Right ventricle myocardium superior (tissue), 1 donor: ENCODE data around the gene DHRS3. TPM values are rescaled to one million over a fixed set of nuclear protein-coding genes. Genes with fewer than 3 reads are reported as not detected.
"Not testable (repeated sequence)": the region's sequence is repeated elsewhere in the genome, so short reads cannot be mapped to it uniquely, and the experiment has no call there.

Experiments used
- ATAC-seq: fragments of 200-7000 bp; cut with Tn5 transposase; one replicate; pipeline ENCODE4 v1.9.1; 2020; ENCODE audit warnings: mild to moderate bottlenecking; ENCODE audit not compliant: poor library complexity
- DNase-seq: peaks from one replicate; pipeline ENCODE4 v3.0.0-alpha.2; 2020
- intact Hi-C: fragments of 100-400 bp; cut with DNase I; formaldehyde crosslinking; loops from one replicate; pipeline ENCODE4 v1.11.2; 2022
- total RNA-seq: library from RNA; stranded (reverse); fragmentation: NEBNext Ultra II Directional; extraction: Animal tissue kit (Norgen Biotek cat#: 25700); gene quantifications from one replicate; pipeline ENCODE4 v1.2.1, GENCODE V29; 2021
- donor health status: DM: no; HTN: yes; CAD: no; lungs with severe emphysema.

The DHRS3 gene
- total RNA-seq, 1 donor from 2014 or later = 84.7 TPM

DNA sequence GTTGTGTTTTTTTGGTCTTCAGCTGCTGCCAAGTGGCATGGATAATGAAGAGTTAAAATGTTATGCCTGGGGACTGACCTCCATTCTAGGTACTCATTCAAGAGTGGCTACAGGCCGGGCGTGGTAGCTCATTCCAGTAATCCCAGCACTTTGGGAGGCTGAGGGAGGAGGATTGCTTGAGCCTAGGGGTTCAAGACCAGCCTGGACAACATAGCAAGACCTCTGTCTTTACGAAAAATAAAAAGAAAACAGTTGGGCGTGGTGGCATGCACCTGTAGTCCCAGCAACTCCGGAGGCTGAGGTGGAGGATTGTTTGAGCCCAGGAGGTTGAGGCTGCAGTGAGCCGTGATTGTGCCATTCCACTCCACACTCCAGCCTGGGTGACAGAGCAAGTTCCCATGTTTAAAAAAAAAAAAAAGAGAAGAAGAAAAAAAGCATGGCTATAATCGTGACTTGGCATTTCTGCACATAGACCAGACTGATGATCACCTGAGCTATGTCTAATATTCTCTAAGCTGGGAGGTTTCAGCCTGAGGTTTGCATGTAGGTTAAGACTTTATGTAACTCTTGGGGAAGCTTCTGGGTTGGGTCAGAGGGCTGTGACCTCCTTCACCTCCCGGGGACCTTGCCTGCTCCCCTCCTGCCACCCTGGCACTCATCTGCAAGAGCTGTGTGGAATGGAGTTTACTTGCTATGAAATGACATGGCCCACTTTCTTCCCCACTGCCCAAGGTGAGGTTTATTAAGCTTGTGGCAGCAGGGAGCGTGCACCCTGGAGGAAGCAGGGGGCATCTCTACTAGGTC is 51.3 kb downstream of the DHRS3 start:
- intact Hi-C loops = no loop called here
- no peak for DNase-seq
- ATAC-seq = no peak

DNA sequence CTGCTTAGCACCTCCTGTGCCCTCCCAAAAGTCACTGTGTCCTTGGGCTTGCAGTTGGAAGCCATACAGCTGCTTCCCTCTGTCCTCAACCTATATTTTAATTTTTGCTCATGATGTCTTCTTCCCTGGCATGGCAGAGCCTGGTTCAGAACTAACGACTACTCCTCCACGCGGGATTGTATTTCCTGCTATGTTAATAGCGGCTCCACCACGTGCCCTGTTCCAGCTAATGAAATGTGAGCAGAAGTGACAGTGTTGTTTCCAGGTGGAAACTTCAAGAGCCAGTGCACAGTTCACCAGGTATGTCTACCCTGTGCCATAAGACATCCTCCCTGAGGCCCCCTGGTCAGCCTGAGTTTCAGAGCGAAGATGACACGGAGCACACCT is 52.1 kb downstream of the DHRS3 start:
- no peak for DNase-seq
- intact Hi-C loops = no loop called here
- ATAC-seq = peak; percentile 41

DNA sequence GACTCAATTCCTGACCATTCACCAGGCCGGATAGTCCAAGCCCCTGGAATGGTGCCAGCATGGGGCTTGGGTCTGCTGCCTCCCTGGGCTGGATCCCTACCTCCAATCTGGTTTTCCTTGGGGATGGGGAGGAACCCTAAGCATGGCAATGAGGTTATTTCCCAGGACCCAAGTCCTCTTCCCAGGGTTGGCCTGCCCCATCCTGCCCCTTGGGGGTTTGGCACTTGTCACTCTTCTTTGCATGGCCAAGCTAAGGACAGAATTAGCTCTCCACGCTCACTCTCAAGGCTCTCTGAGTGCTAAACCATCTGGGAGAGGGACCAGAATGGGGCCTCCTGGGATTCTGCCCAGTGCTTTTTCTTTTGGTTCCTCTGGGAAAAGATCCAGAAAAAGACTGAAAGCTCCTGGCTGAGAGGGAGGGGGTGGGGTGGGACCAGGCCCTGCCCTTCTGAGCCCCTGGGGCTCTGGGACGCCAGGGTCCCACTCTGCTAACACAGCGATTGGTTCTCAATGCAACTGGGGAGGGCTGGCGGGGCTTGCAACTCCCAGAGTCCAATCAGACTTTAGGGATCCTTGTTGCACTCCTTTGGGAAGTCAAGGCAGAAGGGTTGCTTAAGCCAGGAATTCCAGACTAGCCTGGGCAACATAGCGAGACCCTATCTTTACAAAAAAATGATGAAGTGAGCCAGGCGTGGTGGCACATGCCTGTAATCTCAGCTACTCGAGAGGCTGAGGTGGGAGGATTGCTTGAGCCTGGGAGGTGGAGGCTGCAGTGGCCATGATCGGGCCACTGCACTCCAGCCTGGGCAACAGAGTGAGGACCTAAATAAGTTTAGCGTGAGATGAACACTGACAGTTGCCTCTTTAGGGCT is 52.7 kb downstream of the DHRS3 start:
- DNase-seq (no peak), ATAC-seq (peak; percentile 79)
- intact Hi-C loops = no loop called here

DNA sequence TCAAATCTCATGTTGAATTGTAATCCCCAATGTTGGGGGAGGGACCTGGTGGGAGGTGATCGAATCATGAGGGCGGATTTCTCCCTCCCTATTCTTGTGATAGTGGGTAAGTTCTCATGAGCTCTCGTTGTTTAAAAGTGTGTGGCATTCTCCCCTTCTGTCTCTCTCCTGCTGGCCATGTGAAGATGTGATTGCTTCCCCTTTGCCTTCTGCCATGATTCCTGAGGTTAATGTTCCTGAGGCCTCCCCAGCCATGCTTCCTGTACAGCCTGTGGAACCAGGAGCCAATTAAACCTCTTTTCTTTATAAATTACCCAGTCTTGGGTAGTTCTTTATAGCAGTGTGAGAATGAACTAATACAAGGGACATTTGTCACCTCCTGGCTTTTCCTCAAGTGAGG is 53.8 kb downstream of the DHRS3 start:
- intact Hi-C loops, ATAC-seq, DNase-seq: not testable (repeated sequence)

- ATAC-seq = no peak
- DNase-seq = no peak
- intact Hi-C loops = no loop called here
Measured at GRCh38 chr1:12562955-12563576, 54.9 kb downstream of the DHRS3 start.

DNA sequence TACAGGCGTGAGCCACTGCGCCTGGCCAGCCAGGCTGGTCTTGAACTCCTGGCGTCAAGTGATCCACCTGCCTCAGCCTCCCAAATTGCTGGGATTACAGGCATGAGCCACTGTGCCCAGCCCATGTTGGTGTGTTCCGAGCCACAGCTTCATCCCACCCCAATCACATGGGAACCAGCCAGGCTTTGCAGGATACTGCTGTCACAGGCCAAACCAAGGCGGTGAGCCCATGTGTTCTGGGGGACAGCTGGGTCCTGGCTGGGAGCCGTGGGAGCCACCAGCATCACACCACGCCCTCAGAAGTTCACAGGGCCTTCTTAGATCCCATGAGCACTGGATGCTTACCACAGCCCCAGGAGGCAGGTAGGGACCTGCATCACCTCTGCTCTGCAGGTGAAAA is 56.9 kb downstream of the DHRS3 start:
- intact Hi-C loops = no loop called here
- DNase-seq (no peak), ATAC-seq (no peak)

DNA sequence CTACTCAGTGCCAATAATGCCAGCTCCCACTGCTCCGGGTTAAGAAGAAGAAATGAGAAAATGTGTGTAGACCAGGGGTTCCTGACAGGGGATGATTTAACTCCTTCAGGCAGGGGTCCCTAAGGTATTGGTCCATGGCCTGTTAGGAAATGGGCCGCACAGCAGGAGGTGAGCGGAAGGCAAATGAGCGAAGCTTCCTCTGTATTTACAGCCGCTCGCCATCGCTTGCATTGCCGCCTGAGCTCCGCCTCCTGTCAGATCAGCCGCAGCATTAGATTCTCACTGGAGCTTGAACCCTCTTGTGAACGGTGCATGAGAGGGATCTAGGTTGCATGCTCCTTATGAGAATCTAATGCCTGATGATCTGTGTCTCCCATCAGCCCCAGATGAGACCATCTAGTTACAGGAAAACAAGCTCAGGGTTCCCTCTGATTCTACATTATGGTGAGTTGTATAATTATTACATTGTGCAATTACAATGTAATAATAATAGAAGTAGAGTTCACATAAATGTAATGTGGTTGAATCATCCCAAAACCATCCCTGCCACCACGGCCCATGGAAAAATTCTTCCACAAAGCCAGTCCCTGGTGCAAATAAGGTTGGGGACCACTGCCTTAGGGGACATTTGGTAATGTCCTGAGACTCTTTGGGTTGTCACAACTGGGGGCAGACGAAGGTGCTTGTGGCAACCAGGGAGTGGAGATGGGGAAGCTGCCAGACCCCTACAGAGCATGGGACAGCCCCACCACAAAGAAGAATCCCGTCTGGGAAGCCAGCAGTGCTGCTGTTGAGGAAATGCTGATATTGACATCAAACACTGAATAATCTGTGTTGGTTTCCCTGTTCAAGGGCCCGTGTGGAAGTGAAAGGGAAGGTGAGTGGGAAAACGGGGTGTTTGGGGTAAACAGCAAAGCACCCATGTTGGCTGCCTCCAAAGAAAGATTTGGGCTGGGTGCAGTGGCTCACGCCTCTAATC is 60.8 kb downstream of the DHRS3 start:
- no peak for ATAC-seq
- intact Hi-C loops = no loop called here
- DNase-seq = no peak

- intact Hi-C loops = no loop called here
- DNase-seq = peak; percentile 80
Measured at GRCh38 chr1:12556368-12556930, 61.6 kb downstream of the DHRS3 start.

DNA sequence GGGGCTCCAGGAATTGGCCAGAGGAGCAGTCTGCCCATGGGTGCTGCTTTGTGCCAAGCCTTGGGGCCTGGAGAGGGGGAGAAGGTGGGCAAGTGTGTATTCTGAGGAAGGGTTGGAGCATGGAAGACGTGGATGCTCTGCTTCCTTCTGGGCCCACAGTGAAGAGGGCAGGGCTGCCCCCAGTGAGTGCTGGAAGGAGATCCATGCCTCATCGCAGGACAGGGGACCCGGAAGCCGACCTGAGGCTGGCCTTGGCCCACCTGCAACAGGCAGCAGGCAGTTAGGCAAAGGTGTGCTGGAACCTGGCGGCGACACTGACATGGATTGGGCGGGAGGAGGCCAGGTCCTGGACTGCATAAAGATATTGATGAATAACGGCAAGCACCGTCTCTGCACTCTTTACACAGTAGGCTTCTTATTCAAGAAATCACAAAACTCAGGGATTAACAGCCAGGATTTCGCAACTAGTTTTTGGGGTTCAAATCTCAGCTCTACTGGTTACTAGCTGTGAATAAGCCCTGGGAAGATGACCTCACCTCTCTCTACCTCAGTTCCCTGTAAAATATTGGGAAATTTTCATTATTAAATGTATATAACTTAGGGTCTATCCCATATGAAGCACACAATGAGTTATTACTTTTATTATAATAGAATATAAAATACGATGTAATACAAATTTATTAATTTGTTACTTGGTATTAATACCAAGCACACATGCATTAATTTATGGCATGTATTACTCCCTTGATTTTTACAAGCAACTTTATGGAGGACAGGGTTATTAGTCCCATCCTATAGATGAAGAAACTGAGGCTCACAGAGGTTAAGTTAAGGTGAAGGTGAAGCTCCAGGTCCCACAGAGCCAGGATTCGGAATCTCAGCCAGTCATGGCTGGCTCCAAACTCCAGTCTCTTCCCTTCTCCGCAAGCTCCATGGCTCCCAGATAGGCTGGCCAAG is 62.3 kb downstream of the DHRS3 start:
- ATAC-seq (peak; percentile 14), DNase-seq (no peak)
- intact Hi-C loops = no loop called here

More at GRCh38 chr1:12556368-12556930, 61.6 kb downstream of the DHRS3 start:
- peak; percentile 68 for ATAC-seq

DNA sequence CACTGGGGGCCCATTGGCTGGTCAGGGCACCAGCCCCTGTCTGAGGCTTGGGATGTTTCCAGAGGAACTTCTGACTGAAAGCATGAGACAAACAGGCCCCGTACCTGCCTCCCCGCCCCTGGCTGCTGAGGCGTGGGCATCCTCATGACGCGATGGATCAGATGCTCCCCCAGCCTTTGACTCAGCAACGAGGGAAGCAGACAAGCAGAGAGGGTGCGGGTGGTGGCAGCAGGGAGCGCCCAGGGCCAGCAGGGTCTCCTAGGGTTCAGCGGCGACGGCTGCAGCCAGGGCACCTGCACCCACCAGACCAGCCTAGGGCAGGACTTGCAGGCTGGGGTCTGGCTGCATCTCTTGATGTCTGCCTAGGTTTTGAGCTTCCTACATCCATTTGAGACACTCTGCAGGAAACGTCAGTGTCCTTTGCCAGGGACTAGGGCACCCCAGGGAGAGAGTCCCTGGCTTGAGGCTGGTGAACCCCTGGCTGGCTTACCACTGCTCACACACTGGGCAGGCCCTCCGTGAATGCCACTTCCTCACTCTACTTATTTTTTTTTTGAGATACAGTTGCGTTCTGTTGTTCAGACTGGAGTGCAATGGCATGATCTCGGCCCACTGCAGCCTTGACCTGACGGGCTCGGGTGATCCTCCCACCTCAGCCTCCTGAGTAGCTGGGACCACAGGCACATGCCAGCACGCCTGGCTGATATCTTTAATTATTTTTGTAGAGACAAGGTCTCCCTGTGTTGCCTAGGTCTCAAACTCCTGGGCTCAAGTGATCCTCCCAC is 63.3 kb downstream of the DHRS3 start:
- ATAC-seq = no peak
- intact Hi-C loops = no loop called here

GRCh38 chr1:12553963-12554362 is 64.0 kb downstream of the DHRS3 start:
- ATAC-seq = no peak
- no peak for DNase-seq
- intact Hi-C loops = no loop called here

More for the DNA sequence above, 63.3 kb downstream of the DHRS3 start:
- no peak for DNase-seq

DNA sequence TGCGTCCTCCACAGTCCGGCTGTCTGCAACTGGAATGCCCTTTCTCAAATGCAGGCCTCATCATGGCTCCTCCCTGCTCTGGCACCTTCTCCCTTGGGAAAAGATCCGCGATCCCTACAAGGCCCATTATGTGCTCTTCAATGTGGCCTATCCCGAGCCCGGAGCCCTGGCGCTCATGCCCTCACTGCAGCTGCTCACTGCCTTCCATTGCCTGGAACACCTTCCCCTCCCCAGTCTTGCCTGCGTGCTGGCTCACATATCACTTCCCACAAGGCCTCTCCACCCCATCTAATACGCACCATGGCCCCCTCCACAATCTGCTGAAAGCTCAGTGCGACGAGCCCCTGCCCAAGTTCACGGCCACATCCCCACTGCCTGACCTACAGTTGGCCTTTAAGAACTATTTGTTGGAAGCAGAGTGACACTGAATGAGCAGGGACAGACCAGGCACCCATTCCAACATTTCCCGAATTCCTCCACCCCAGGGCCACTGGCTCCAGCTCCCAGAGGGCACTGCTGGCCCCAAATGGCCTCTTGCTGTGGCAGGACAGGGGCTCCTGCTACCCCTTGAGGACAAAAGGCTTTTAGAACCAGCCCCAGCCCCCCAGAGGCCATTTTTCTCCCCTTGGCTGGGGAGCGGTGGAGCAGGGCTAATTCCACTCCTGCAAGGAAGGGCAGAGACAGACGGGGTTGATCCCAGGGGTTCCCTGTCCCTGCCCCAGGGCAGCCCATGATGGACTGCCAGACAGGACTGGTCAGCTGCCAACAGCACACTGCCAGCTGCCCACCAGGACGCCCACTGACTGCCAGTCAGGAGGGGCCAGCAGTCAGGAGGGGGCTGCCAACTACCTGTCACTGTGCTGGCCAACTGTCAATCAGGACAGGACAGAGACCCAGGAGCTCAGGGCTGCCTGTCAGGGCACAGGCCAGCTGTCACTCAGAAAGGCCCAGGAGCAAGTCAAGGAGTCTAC is 64.8 kb downstream of the DHRS3 start:
- DNase-seq (no peak), ATAC-seq (peak; percentile 66)
- intact Hi-C loops = no loop called here

GRCh38 chr1:12552111-12552888 is 65.7 kb downstream of the DHRS3 start:
- ATAC-seq = no peak
- intact Hi-C loops = no loop called here
- no peak for DNase-seq

DNA sequence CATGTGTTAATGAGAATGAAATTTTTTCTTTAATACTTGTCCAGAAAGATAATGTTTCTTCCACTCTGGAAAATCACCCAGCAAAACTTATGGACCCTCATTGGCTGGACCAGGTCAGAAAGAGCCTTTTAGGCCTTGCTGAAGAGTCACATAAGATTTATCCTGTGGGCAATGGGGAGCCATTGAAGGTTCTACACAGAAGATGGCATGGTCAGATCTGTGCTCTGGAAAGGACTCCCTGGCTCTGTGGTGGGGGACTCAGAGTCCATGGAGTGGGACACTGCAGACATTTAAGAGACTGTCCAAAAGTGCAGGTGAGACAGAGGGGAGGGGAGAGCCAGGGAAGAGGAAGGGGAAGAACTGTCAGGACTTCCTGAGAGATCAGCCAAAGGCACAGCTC is 66.4 kb downstream of the DHRS3 start:
- intact Hi-C loops = no loop called here
- DNase-seq = no peak
- ATAC-seq = no peak
